Left kidney (tissue), 2 donors: Measurements from ENCODE around the gene GRAMD1A. TPM values are rescaled to one million over a fixed set of nuclear protein-coding genes. Genes with fewer than 3 reads are reported as not detected.

ENCODE experiments used
- DNase-seq: peaks from one replicate; pipeline ENCODE4 v3.0.0-alpha.2; 2013
- polyA plus RNA-seq: library from polyadenylated mRNA; unstranded; fragments of 120-200 nt; gene quantifications from one replicate; pipeline ENCODE4 v1.2.1, GENCODE V29; 2013; ENCODE audit not compliant: insufficient read length

GRAMD1A gene
- polyA plus RNA-seq, 1 donor: 62.1 TPM

GRCh38 chr19:35073941-35074340, 73.8 kb downstream of the GRAMD1A start:
- no peak for DNase-seq

- DNase-seq: no peak
Measured at GRCh38 chr19:35074426-35075201, 74.5 kb downstream of the GRAMD1A start.

GRCh38 chr19:35075202-35076025, 75.3 kb downstream of the GRAMD1A start:
- DNase-seq: no peak

GRCh38 chr19:35076026-35076370, 75.9 kb downstream of the GRAMD1A start:
- DNase-seq: no peak

Other genes starting within 250 kb of the GRAMD1A start
- gene ZNF599, start 227.1 kb upstream of the GRAMD1A start, polyA plus RNA-seq: 15.6 TPM
- gene ZNF30, start 73.4 kb upstream of the GRAMD1A start, polyA plus RNA-seq: 9.6 TPM
- gene ZNF792, start 36.1 kb upstream of the GRAMD1A start, polyA plus RNA-seq: 6.3 TPM
- 0.96 TPM for gene SCN1B, start 30.1 kb downstream of the GRAMD1A start, polyA plus RNA-seq
- 89.0 TPM for gene HPN, start 41.4 kb downstream of the GRAMD1A start, polyA plus RNA-seq
- 18.6 TPM for gene FXYD3, start 115.5 kb downstream of the GRAMD1A start, polyA plus RNA-seq
- 2.3 TPM for gene LGI4, start 134.7 kb downstream of the GRAMD1A start, polyA plus RNA-seq
- gene FXYD1, start 138.5 kb downstream of the GRAMD1A start, polyA plus RNA-seq: 18.6 TPM
- gene FXYD7, start 142.9 kb downstream of the GRAMD1A start, polyA plus RNA-seq: 0.58 TPM
- 15.0 TPM for gene FXYD5, start 154.4 kb downstream of the GRAMD1A start, polyA plus RNA-seq
- gene FAM187B, start 228.4 kb downstream of the GRAMD1A start, polyA plus RNA-seq: not detected
- gene LSR, start 248.7 kb downstream of the GRAMD1A start, polyA plus RNA-seq: 46.0 TPM